Nephron (organoid): ENCODE results near the gene DNAH7.

ENCODE experiments used
- H3K27ac Mint-ChIP-seq, 3 experiments: 2 replicates each; pipeline ENCODE4 v1.8.0; 2020; ENCODE audit warnings: mixed read lengths in 3 of 3, mild to moderate bottlenecking in 2 of 3, moderate library complexity in 1 of 3
- H3K27me3 Mint-ChIP-seq: 2 replicates; pipeline ENCODE4 v1.8.0; 2021; ENCODE audit warnings: low read depth, mild to moderate bottlenecking, moderate library complexity, mixed read lengths
- H3K36me3 Mint-ChIP-seq: 2 replicates; pipeline ENCODE4 v1.8.0; 2020; ENCODE audit warnings: low read depth, mixed read lengths
- H3K4me1 Mint-ChIP-seq: 2 replicates; pipeline ENCODE4 v1.8.0; 2020; ENCODE audit warnings: mixed read lengths
- H3K4me3 Mint-ChIP-seq, 3 experiments: 2 replicates each; pipeline ENCODE4 v1.8.0; 2020; ENCODE audit warnings: mild to moderate bottlenecking in 3 of 3, mixed read lengths in 3 of 3, moderate library complexity in 2 of 3
- H3K9me3 Mint-ChIP-seq: 2 replicates; pipeline ENCODE4 v1.8.0; 2020; ENCODE audit warnings: mixed read lengths
- CTCF ChIP-seq, 3 experiments: fragments of 200-600 bp; sonication (generic); IDR thresholded peaks; one replicate each; pipeline ENCODE4 v1.5.0; 2021; ENCODE audit warnings: antibody characterized with exemption in 3 of 3; ENCODE audit not compliant: unreplicated experiment in 3 of 3

DNAH7 gene

GRCh38 chr2:195810340-195811098 lies 258.1 kb downstream of the DNAH7 start:
- peaks cover 7% of the 10 kb centered on the region for H3K4me1 Mint-ChIP-seq

GRCh38 chr2:195808189-195808588 lies 260.4 kb downstream of the DNAH7 start:
- Mint-ChIP-seq H3K27ac (peak overlapping the region; percentile 23 to 46 (median 37)), H3K36me3 (no peaks in the 10 kb centered on the region), H3K27me3 (no peaks in the 10 kb centered on the region), H3K4me3 (no peak overlapping the region), H3K9me3 (no peaks in the 10 kb centered on the region), H3K4me1 (peaks cover 7% of the 10 kb centered on the region)
- TF ChIP-seq CTCF (IDR thresholded peaks at IDR 0.05; ENCODE audit: unreplicated experiment in 3 of 3) = no peak

More at GRCh38 chr2:195810340-195811098, 258.1 kb downstream of the DNAH7 start:
- Mint-ChIP-seq H3K27ac (no peak overlapping the region), H3K27me3 (no peaks in the 10 kb centered on the region), H3K4me3 (no peak overlapping the region), H3K36me3 (no peaks in the 10 kb centered on the region), H3K9me3 (no peaks in the 10 kb centered on the region)
- TF ChIP-seq CTCF (IDR thresholded peaks at IDR 0.05; ENCODE audit: unreplicated experiment in 3 of 3) = no peak

GRCh38 chr2:195805283-195805976 lies 263.2 kb downstream of the DNAH7 start:
- Mint-ChIP-seq H3K27me3 (no peaks in the 10 kb centered on the region), H3K4me1 (peaks cover 7% of the 10 kb centered on the region), H3K36me3 (no peaks in the 10 kb centered on the region), H3K27ac (no peak overlapping the region), H3K4me3 (no peak overlapping the region), H3K9me3 (no peaks in the 10 kb centered on the region)
- TF ChIP-seq CTCF (IDR thresholded peaks at IDR 0.05; ENCODE audit: unreplicated experiment in 3 of 3) = no peak

- Mint-ChIP-seq H3K27ac (no peak overlapping the region), H3K4me1 (no peaks in the 10 kb centered on the region), H3K27me3 (no peaks in the 10 kb centered on the region), H3K36me3 (peaks cover 21% of the 10 kb centered on the region), H3K9me3 (peaks cover 5% of the 10 kb centered on the region), H3K4me3 (no peak overlapping the region)
- no peak for TF ChIP-seq CTCF (IDR thresholded peaks at IDR 0.05; ENCODE audit: unreplicated experiment in 3 of 3)
Measured at GRCh38 chr2:195795879-195796278, 272.8 kb downstream of the DNAH7 start.

- no peaks in the 10 kb centered on the region for H3K4me1 Mint-ChIP-seq
- no peak overlapping the region for H3K27ac Mint-ChIP-seq
- H3K4me3 Mint-ChIP-seq = no peak overlapping the region
- H3K36me3 Mint-ChIP-seq = peaks cover 34% of the 10 kb centered on the region
- H3K9me3 Mint-ChIP-seq = peaks cover 21% of the 10 kb centered on the region
- H3K27me3 Mint-ChIP-seq = no peaks in the 10 kb centered on the region
- no peak for TF ChIP-seq CTCF (IDR thresholded peaks at IDR 0.05; ENCODE audit: unreplicated experiment in 3 of 3)
Measured at GRCh38 chr2:195793881-195794280, 274.8 kb downstream of the DNAH7 start.
